H4 (cell line): ENCODE data around the gene UBE2G1. TPM values are rescaled to one million over a fixed set of nuclear protein-coding genes. Genes with fewer than 3 reads are reported as not detected.
"Not testable (repeated sequence)": the region's sequence is repeated elsewhere in the genome, so short reads cannot be mapped to it uniquely, and the experiment has no call there.

Experiments used
- DNase-seq: peaks from one replicate; pipeline ENCODE4 v3.0.0-alpha.2; 2015; ENCODE audit warnings: low spot score
- total RNA-seq: library from RNA; depleted of rRNA; stranded (reverse); fragments of >200 nt; shearing (Covaris generic); gene quantifications from 2 replicates; pipeline ENCODE4 v1.2.3, GENCODE V29; 2014

The UBE2G1 gene
- total RNA-seq, 1 experiment from 2014 or later = 46.1 TPM

- DNase-seq = not testable (repeated sequence)
These were observed 9.4 kb upstream of the UBE2G1 start for GRCh38 chr17:4375796-4376440.

- no peak for DNase-seq
These were observed 8.7 kb upstream of the UBE2G1 start for GRCh38 chr17:4375039-4375748.

GRCh38 chr17:4369557-4370230 lies 3.2 kb upstream of the UBE2G1 start:
- DNase-seq = no peak

- DNase-seq = no peak
These were observed 1.9 kb upstream of the UBE2G1 start for GRCh38 chr17:4368341-4368740.

GRCh38 chr17:4367177-4367576 lies 702 bp upstream of the UBE2G1 start:
- not testable (repeated sequence) for DNase-seq

GRCh38 chr17:4365628-4366326 lies 698 bp downstream of the UBE2G1 start:
- DNase-seq = no peak

GRCh38 chr17:4365103-4365627 lies 1.3 kb downstream of the UBE2G1 start:
- peak; percentile 85 for DNase-seq

- DNase-seq = no peak
These were observed 1.8 kb downstream of the UBE2G1 start for GRCh38 chr17:4364622-4365041.

- DNase-seq = no peak
These were observed 4.3 kb downstream of the UBE2G1 start for GRCh38 chr17:4362141-4362540.

GRCh38 chr17:4358154-4358553 lies 8.3 kb downstream of the UBE2G1 start:
- no peak for DNase-seq

- DNase-seq = no peak
These were observed 8.8 kb downstream of the UBE2G1 start for GRCh38 chr17:4357671-4358070.

GRCh38 chr17:4357030-4357628 lies 9.3 kb downstream of the UBE2G1 start:
- no peak for DNase-seq

- DNase-seq = no peak
These were observed 11.5 kb downstream of the UBE2G1 start for GRCh38 chr17:4354862-4355514.

GRCh38 chr17:4354206-4354605 lies 12.3 kb downstream of the UBE2G1 start:
- DNase-seq = no peak

GRCh38 chr17:4350214-4350613 lies 16.3 kb downstream of the UBE2G1 start:
- not testable (repeated sequence) for DNase-seq

GRCh38 chr17:4345581-4346252 lies 20.8 kb downstream of the UBE2G1 start:
- DNase-seq = no peak

- no peak for DNase-seq
These were observed 21.5 kb downstream of the UBE2G1 start for GRCh38 chr17:4344926-4345325.

GRCh38 chr17:4342535-4342934 lies 23.9 kb downstream of the UBE2G1 start:
- no peak for DNase-seq

- no peak for DNase-seq
These were observed 24.9 kb downstream of the UBE2G1 start for GRCh38 chr17:4341616-4341977.

- DNase-seq = no peak
These were observed 25.4 kb downstream of the UBE2G1 start for GRCh38 chr17:4340914-4341615.
